AG09309 (cell line): ENCODE results near the gene GAP43.
A peak's percentile ranks its signal among the peaks of the same experiment; 100 is the strongest.

Source experiments
- DNase-seq: peaks from one replicate; pipeline ENCODE4 v3.0.0-alpha.2; 2010; ENCODE audit warnings: low read depth
- H3K4me3 ChIP-seq: 2 replicates; pipeline ENCODE4 v1.5.1; 2011; ENCODE audit warnings: mild to moderate bottlenecking, low read depth, low read length, moderate library complexity; ENCODE audit not compliant: control insufficient read depth
- TF ChIP-seq, protein P1 (sequence below): IDR thresholded peaks from 2 replicates; pipeline ENCODE4 v1.5.1; 2011; ENCODE audit warnings: mild to moderate bottlenecking, low read depth, low read length, inconsistent platforms; ENCODE audit not compliant: insufficient read depth, control insufficient read depth; ENCODE audit errors: missing control alignments

Gene GAP43

DNA sequence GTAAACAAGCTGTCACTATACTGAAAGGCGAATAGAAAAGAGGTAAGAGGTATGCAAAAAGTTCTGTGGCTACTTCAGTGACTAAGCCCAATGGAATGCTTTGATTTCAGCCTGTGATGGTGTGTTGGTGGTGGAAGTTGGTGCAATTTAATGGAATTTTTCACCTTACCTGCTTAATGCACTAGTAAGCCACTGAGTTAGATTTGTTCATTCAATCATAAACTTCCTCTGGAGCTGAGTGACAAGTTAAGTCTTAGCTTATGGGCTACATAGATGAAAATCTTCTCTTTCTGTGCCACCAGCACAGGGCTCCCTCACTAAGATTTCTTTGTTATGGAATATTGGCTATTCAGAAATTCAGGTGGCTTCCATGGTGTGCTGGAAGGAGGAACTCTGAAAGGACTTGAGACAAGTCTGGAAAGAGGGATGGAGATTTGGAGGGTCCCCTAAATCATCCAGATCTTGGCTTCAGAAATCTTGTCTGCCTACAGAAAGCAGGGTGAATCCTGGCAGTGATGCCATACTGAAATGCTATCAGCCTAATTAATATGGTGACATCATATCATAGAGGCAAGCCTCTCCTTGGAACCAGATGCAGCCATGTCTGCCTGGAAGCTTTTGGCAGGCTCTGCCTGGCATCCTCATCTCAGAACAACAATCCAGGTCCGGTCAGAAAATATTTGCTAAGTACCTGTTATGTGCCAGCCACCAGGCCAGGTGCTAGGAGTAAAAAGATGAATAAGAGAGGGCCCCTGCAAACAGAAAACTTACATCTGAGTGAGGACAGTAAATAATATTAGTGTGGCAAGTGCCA is 8.1 kb upstream of the GAP43 start:
- H3K4me3 ChIP-seq, result no peak overlapping the region
- DNase-seq, result no peak
- TF ChIP-seq, protein P1, sequence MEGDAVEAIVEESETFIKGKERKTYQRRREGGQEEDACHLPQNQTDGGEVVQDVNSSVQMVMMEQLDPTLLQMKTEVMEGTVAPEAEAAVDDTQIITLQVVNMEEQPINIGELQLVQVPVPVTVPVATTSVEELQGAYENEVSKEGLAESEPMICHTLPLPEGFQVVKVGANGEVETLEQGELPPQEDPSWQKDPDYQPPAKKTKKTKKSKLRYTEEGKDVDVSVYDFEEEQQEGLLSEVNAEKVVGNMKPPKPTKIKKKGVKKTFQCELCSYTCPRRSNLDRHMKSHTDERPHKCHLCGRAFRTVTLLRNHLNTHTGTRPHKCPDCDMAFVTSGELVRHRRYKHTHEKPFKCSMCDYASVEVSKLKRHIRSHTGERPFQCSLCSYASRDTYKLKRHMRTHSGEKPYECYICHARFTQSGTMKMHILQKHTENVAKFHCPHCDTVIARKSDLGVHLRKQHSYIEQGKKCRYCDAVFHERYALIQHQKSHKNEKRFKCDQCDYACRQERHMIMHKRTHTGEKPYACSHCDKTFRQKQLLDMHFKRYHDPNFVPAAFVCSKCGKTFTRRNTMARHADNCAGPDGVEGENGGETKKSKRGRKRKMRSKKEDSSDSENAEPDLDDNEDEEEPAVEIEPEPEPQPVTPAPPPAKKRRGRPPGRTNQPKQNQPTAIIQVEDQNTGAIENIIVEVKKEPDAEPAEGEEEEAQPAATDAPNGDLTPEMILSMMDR, result no peak

DNA sequence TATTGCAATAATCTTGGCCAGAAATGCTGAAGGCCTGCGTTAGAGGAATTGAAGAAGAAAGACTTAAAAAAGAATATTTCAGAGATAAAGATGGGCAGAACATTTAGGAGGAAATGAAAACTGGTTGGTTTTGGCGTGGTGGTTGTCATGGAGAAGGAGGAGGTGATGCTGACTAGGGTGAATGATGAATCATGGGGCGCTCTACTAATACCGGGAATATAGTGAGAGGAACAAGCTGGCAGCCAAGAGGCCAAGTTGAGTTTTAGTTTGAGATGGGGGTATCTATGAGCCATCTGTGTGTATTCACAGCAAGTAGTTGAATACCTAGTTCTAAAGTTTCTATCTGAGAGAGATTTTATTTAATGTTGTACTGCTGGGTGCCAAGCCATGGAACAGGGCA is 6.8 kb upstream of the GAP43 start:
- TF ChIP-seq, protein P1, result no peak
- no peak overlapping the region for H3K4me3 ChIP-seq
- no peak for DNase-seq

DNA sequence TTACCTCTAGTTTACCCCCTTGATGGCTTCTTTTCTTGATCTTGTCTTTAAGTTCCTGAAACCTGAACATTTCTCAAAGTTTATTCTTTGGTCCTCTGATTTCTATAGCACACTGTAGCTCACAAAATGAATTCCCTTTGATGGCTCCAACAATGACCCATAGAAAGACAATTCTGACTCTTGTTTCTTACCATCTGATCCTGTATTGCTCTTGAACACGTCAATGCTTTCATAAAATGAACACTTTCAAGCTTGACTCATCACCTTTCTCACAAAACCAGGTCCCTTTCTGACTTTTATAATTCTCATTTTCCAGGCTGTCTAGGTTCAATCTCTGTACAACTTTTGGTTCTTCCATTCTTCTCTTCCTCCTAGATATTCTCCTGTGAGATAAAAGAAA is 5.7 kb upstream of the GAP43 start:
- TF ChIP-seq, protein P1, result no peak
- DNase-seq, result no peak
- H3K4me3 ChIP-seq, result no peak overlapping the region

DNA sequence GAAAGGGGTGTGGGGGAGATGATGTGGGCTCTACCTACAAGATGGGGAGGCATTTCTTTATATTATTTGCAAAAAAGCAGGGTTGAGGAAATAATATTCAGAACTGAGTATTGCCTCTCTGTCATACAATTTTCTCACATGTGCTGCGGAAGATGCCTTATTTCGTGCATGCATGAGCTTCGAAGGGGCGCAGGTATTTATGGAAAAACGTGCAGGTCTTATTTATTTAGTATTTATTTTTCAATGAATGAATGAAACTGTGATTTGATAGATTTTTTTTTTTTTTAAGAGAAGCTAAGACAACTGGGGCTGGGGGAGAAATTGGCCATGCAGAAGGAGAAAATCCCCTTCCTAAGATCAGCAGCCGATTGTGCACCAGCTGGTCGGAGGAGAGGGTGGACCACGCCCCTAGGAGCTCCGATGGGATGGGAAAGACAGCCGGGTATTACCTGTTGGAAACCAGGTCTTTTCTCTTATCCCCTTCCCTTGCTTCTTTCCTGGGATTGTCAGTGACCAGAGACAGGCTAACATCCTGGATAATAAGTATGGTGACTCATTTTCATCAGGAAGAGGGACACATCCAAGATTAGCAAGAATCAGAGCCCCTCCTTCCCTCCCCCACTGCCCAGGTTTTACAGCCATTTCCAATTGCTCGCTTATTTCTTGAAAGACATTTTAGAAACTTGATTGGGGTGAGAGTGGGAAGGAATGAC is 875 bp downstream of the GAP43 start:
- no peak for DNase-seq
- peak overlapping the region; percentile 38 for H3K4me3 ChIP-seq
- TF ChIP-seq, protein P1, result no peak

DNA sequence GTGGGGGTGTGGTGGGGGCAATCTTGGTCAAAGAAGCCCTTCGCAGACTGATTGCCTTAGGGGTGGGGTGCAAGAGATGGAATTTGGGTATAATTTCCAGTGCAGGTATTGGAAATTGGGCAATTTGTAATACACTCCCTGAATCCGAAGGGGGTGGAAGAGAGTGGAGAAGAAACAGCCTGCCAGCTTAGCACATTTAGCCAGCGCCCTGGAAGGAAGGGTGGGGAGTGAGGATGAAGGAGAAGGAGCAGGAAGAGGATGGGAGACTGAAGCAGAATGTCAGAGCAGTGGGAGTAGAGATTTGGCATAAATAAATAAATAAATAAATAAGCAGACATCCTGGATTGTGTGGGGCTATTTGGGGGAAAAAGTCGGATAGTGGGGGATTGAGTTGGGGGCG is 1.6 kb downstream of the GAP43 start:
- no peak for DNase-seq
- TF ChIP-seq, protein P1, result no peak
- H3K4me3 ChIP-seq, result no peak overlapping the region

DNA sequence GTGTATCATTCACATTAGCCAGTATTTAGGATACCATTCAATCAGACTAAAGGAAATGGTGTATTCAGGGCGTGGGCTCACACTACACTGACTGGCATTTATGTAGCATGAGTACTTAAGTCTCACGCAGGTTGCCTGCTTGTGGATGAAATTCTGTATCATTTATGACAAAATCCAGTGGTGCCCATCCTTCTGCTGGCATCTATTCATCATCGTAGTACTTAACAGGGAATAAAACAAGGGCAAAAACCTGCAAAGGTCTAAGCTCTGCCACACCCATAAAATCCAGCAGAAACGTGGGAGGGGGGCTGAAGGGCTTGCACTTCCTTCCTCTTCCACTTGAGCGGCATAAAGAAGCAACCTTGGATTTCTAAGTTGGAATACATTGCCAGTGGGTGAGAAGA is 2.7 kb downstream of the GAP43 start:
- no peak overlapping the region for H3K4me3 ChIP-seq
- DNase-seq, result no peak
- TF ChIP-seq, protein P1, result no peak
